ENCODE data around the gene AGTRAP.

DNA sequence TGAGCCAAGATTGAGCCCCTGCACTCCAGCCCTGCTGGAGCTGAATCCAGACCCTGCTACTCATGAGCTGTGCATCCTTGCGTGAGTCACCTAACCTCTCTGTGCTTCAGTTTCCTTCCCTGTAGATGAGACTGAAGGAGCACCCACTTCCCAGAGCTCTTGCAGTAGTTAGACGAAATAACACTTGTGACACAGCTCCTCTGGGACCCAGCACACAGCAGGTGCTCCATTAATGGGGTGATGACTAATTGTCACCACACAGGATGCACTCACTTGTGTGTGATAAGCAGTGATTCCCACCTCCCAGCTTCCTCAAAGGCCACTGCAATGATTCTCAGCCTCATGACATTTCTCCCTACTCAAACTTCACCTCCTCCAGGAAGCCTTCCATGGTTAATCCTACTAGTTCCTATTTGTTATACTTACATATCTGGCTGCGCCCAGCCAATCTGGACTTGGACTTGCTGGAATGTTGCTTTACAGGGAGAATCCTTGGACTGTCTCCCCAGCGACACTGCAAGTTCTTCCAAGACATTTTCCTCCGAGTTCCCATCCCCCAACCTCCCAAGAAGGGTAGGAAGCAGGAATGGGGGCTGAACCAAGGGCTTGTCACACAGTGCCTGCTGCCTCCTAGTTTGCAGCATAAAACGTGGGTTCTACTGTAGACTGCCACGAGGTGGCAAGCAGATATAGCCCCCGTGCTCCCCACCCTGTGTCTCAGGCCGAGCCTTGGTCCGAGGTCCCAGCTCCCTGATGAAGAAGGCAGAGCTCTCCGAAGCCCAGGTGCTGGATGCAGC, 27.2 kb upstream of the AGTRAP start:
- no peak for TF ChIP-seq CTCF (IDR thresholded peaks at IDR 0.05)
- TF ChIP-seq POLR2A (IDR thresholded peaks at IDR 0.05) = no peak

Data from lower leg skin (tissue), 3 donors.